ENCODE data around the gene SPATS2L.

DNA sequence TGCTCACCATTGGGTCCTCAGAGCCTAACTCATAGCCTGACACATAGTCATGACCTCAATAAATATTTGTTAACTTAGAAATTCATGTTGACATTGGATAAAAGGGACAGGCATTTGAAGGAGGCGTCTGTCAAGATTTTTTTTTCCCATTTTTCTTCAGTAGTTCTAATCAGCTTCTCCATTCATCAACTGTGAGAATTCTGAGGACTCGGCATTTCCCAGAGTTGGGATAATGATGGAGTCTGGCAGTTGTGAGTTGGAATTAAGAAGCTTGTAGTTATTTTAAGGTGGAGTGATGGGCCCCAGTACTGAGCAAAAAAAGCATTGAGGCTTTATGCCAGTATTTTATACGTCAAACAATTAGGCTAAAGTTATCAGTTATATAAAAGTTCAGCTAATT lies 4.6 kb downstream of the SPATS2L start:
- TF ChIP-seq, protein P1, sequence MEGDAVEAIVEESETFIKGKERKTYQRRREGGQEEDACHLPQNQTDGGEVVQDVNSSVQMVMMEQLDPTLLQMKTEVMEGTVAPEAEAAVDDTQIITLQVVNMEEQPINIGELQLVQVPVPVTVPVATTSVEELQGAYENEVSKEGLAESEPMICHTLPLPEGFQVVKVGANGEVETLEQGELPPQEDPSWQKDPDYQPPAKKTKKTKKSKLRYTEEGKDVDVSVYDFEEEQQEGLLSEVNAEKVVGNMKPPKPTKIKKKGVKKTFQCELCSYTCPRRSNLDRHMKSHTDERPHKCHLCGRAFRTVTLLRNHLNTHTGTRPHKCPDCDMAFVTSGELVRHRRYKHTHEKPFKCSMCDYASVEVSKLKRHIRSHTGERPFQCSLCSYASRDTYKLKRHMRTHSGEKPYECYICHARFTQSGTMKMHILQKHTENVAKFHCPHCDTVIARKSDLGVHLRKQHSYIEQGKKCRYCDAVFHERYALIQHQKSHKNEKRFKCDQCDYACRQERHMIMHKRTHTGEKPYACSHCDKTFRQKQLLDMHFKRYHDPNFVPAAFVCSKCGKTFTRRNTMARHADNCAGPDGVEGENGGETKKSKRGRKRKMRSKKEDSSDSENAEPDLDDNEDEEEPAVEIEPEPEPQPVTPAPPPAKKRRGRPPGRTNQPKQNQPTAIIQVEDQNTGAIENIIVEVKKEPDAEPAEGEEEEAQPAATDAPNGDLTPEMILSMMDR (IDR thresholded peaks at IDR 0.05; ENCODE audit: low read depth, low read length, poor library complexity, severe bottlenecking), result no peak
- TF ChIP-seq EZH2phosphoT487 (IDR thresholded peaks at IDR 0.05; ENCODE audit: borderline replicate concordance, low read length), result no peak
